ENCODE measurements around the gene CUTA. TPM values are rescaled to one million over a fixed set of nuclear protein-coding genes. Genes with fewer than 3 reads are reported as not detected.

Gene CUTA
- total RNA-seq, 3 donors from 2014 or later = 146 to 163 (median 151) TPM

DNA sequence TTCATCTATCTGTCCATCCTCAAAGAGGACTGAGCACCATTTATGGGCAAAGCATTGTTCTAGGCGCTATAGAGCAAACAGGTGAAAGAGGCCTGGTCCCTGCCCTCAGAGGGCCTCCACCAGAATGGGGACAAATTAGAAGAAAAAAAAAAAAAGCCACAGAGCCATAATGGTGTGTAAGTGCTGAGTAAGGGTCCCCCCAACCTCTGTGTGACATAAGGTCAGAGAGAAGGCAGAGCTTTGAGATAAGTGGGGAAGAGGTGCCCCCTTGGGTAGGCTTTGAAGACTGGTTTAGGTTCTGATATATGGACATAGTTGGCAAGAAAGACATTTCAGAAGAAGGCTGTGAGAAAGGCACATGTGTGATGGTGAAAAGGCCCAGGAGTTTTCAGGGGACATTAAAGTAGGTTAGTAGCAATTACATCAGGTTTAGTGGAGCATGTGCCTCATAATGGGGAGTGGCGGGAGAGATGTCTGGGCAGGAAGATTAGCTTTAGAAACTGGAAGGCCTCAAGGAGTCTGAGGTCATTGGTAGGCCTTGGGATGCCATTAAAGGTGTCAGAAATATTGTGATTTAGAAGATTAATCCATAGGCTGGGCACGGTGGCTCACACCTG lies 21.2 kb upstream of the CUTA start:
- Histone ChIP-seq H3K36me3 (ENCODE audit: low read depth) (no peaks in the 10 kb centered on the region), H3K4me3 (no peak overlapping the region), H3K9me3 (no peaks in the 10 kb centered on the region), H3K4me1 (ENCODE audit: low read depth) (no peaks in the 10 kb centered on the region)
- ATAC-seq (no peak), DNase-seq (no peak)
- intact Hi-C loops (cut with DNase I, micrococcal nuclease) = no loop called here
- TF ChIP-seq, protein P1, sequence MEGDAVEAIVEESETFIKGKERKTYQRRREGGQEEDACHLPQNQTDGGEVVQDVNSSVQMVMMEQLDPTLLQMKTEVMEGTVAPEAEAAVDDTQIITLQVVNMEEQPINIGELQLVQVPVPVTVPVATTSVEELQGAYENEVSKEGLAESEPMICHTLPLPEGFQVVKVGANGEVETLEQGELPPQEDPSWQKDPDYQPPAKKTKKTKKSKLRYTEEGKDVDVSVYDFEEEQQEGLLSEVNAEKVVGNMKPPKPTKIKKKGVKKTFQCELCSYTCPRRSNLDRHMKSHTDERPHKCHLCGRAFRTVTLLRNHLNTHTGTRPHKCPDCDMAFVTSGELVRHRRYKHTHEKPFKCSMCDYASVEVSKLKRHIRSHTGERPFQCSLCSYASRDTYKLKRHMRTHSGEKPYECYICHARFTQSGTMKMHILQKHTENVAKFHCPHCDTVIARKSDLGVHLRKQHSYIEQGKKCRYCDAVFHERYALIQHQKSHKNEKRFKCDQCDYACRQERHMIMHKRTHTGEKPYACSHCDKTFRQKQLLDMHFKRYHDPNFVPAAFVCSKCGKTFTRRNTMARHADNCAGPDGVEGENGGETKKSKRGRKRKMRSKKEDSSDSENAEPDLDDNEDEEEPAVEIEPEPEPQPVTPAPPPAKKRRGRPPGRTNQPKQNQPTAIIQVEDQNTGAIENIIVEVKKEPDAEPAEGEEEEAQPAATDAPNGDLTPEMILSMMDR (IDR thresholded peaks at IDR 0.05) = no peak

DNA sequence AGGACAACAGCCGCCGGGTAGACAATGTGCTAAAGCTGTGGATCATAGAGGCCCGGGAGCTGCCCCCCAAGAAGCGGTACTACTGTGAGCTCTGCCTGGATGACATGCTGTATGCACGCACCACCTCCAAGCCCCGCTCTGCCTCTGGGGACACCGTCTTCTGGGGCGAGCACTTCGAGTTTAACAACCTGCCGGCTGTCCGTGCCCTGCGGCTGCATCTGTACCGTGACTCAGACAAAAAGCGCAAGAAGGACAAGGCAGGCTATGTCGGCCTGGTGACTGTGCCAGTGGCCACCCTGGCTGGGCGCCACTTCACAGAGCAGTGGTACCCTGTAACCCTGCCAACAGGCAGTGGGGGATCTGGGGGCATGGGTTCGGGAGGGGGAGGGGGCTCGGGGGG lies 19.8 kb upstream of the CUTA start:
- ATAC-seq (no peak), DNase-seq (no peak)
- TF ChIP-seq, protein P1 (IDR thresholded peaks at IDR 0.05) = no peak
- H3K4me3 ChIP-seq = no peak overlapping the region
- H3K36me3 ChIP-seq (ENCODE audit: low read depth) = no peaks in the 10 kb centered on the region
- no peaks in the 10 kb centered on the region for H3K9me3 ChIP-seq
- intact Hi-C loops (cut with DNase I, micrococcal nuclease) = no loop called here
- H3K4me1 ChIP-seq (ENCODE audit: low read depth) = no peaks in the 10 kb centered on the region

DNA sequence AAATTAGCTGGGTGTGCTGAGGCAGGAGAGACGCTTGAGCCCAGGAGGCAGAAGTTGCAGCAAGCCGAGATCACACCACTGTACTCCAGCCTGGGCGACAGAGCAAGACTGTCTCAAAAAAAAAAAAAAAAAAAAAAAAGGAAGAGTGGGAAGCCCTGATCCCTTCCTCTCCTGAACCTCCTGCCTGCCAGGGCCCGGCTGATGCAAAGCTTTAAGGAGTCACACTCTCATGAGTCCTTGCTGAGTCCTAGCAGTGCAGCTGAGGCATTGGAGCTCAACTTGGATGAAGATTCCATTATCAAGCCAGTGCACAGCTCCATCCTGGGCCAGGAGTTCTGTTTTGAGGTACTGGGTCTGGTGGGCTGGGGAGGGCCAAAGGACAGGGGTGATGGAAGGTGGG lies 17.1 kb upstream of the CUTA start:
- TF ChIP-seq, protein P1 (IDR thresholded peaks at IDR 0.05) = no peak
- DNase-seq = no peak
- H3K4me3 ChIP-seq = no peak overlapping the region
- no peaks in the 10 kb centered on the region for H3K36me3 ChIP-seq (ENCODE audit: low read depth)
- intact Hi-C loops (cut with DNase I, micrococcal nuclease) = no loop called here
- H3K4me1 ChIP-seq (ENCODE audit: low read depth) = no peaks in the 10 kb centered on the region
- no peak for ATAC-seq
- no peaks in the 10 kb centered on the region for H3K9me3 ChIP-seq

DNA sequence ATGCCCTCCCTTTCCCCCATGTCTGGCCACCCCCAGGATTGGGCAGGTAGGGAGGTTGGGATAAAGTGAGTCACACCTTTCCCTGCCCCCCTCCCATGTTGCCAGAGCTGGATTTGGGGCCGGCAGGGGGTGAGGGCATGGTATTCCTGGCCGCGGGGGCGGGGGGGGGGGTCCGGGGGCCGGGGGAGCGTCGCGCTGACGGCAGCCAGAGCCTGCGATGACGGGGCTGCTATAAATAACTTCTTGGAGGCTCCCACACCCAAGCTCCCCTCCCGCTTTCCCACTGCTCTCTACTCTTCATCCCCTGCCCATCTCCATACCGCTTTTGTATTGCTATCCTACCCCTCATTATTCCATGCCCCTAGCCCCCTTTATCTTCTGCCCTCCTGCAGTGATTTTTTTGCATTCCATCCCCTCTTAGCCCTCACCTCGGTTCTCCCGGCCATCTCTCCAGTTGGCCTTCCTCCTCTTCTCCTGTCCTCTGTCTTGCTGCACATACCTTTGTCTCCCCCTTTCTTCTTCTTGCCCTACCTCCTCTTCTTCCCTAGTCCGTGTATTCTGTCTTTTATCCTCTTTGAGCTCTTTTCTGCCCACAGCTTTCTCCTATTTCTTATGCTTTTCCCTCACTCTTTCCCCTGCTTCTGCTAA lies 15.8 kb upstream of the CUTA start:
- TF ChIP-seq, protein P1 (IDR thresholded peaks at IDR 0.05) = no peak
- DNase-seq (no peak), ATAC-seq (no peak)
- H3K9me3 ChIP-seq = no peaks in the 10 kb centered on the region
- intact Hi-C loops (cut with DNase I, micrococcal nuclease) = no loop called here
- peaks cover 3% of the 10 kb centered on the region for H3K4me1 ChIP-seq (ENCODE audit: low read depth)
- no peaks in the 10 kb centered on the region for H3K36me3 ChIP-seq (ENCODE audit: low read depth)
- no peak overlapping the region for H3K4me3 ChIP-seq

DNA sequence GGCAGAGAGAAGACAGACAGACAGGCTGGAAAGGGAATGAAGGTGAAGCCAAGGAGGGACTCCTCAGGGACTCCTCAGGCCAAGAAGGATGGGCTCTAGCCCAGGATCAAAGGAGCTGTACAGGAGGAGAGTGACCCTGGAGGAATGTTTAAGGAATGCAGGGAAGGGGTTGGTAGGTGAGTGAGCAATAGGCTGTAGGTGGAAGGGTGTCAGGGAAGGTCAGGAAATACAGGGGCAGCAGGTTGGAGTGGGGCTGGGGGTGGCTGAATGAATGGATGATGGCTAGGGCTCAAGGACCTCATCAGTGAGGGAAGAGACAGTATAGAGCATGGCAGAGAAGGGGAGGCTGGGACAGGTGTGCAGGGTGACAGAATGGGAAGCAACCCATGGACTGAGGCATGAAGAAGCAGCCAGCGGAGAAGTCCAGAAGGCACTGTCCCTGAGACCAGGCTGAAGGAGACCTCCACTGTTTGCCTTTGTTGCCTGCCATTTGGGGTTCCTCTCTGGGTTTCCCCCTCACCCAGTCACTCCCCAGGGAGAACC lies 15.2 kb upstream of the CUTA start:
- Histone ChIP-seq H3K36me3 (ENCODE audit: low read depth) (no peaks in the 10 kb centered on the region), H3K9me3 (no peaks in the 10 kb centered on the region), H3K4me3 (no peak overlapping the region), H3K4me1 (ENCODE audit: low read depth) (peaks cover 5% of the 10 kb centered on the region)
- DNase-seq (no peak), ATAC-seq (no peak)
- intact Hi-C loops (cut with DNase I, micrococcal nuclease) = no loop called here
- TF ChIP-seq, protein P1 (IDR thresholded peaks at IDR 0.05) = no peak

All from mucosa of descending colon (tissue), 3 donors.